Activated T-helper 17 cell treated with anti-CD3 and anti-CD28 coated beads, Interleukin-2, amount 50 U/mL, for 72 hours (primary cell): ENCODE data around the gene SCN10A. TPM values are rescaled to one million over a fixed set of nuclear protein-coding genes. Genes with fewer than 3 reads are reported as not detected.

ENCODE experiments used
- ATAC-seq: fragments of 150-1000 bp; cut with Tn5 transposase; replicated peaks from 2 replicates; pipeline ENCODE4 v1.10.0; 2021; ENCODE audit warnings: mild to moderate bottlenecking, moderate library complexity
- H3K27ac Mint-ChIP-seq: one replicate; pipeline ENCODE4 v1.8.0; 2022; ENCODE audit warnings: mixed read lengths
- H3K27me3 Mint-ChIP-seq: one replicate; pipeline ENCODE4 v1.8.0; 2022; ENCODE audit warnings: mixed read lengths
- H3K36me3 Mint-ChIP-seq: one replicate; pipeline ENCODE4 v1.8.0; 2022; ENCODE audit warnings: low read depth, mild to moderate bottlenecking, mixed read lengths
- H3K4me1 Mint-ChIP-seq: one replicate; pipeline ENCODE4 v1.8.0; 2022; ENCODE audit warnings: mixed read lengths
- H3K4me3 Mint-ChIP-seq: one replicate; pipeline ENCODE4 v1.8.0; 2022; ENCODE audit warnings: mild to moderate bottlenecking, mixed read lengths
- H3K9me3 Mint-ChIP-seq: one replicate; pipeline ENCODE4 v1.8.0; 2022; ENCODE audit warnings: mixed read lengths
- total RNA-seq, 2 donors: library from RNA; stranded (reverse); gene quantifications; one replicate each; pipeline ENCODE4 v1.2.3, GENCODE V29; 2022

SCN10A gene
- total RNA-seq, 2 donors from 2014 or later: not detected

DNA sequence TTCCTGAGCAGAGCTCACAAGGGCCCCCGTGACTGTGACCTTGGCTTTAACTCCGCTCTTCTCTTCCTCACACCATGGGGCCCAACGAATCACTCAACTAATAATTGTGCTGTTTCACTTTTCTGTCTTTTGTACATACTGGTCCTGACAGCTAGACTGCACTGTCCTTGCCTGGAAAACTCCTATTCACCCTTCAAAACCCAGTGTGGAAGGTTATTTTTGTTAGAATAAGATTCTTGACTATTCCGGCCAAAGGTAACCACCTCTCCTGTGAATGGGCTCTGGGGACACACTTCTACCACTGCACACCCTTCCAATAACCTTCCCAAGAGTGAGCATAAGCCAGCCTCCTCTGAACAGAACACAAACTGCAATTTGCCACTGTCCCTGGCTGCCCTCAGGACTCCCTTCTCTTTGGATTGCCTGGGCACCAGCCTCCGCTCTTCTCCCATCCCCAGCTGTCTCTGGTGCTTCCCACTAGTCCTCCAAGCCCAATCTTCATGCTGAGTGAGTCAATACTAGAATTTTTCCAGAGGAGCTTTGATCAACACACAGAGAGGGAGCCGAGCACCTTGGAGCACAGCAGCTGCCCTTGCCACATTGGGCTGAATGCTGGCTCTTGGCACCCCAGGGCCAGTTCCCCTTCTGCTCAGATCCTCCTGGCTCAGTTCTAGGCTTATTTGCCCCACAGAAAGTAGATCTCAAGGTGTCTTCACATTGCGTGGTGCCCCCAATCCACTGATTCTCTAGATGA lies 168.6 kb downstream of the SCN10A start:
- no peak overlapping the region for H3K4me3 Mint-ChIP-seq
- ATAC-seq: no peak
- no peaks in the 10 kb centered on the region for H3K27me3 Mint-ChIP-seq
- H3K27ac Mint-ChIP-seq: no peak overlapping the region
- H3K4me1 Mint-ChIP-seq: no peaks in the 10 kb centered on the region
- H3K36me3 Mint-ChIP-seq: no peaks in the 10 kb centered on the region
- no peaks in the 10 kb centered on the region for H3K9me3 Mint-ChIP-seq

Other genes starting within 250 kb of the SCN10A start
- under 1 TPM; 0.35 to 0.85 TPM for gene SCN5A, start 166.5 kb downstream of the SCN10A start, total RNA-seq
- gene SCN11A, start 235.7 kb upstream of the SCN10A start, total RNA-seq: under 1 TPM; 0.21 to 0.22 TPM
- 10 to 100 TPM; 56.6 to 81.1 TPM for gene WDR48, start 235.8 kb upstream of the SCN10A start, total RNA-seq